ENCODE measurements around the gene FANCF.

Gene FANCF

GRCh38 chr11:22599458-22599857 lies 26.2 kb downstream of the FANCF start:
- no peaks in the 10 kb centered on the region for H3K27me3 ChIP-seq (ENCODE audit: control insufficient read depth, insufficient read depth, low read length)
- H3K4me1 ChIP-seq (ENCODE audit: control insufficient read depth, insufficient read depth, low read length) = no peaks in the 10 kb centered on the region
- H3K27ac ChIP-seq (ENCODE audit: low read depth, low read length) = no peak overlapping the region
- no peak overlapping the region for H3K4me3 ChIP-seq (ENCODE audit: low read length)
- no peaks in the 10 kb centered on the region for H3K36me3 ChIP-seq (ENCODE audit: control insufficient read depth, insufficient read depth, low read length)
- no peak overlapping the region for H3K9ac ChIP-seq (ENCODE audit: low read length)

DNA sequence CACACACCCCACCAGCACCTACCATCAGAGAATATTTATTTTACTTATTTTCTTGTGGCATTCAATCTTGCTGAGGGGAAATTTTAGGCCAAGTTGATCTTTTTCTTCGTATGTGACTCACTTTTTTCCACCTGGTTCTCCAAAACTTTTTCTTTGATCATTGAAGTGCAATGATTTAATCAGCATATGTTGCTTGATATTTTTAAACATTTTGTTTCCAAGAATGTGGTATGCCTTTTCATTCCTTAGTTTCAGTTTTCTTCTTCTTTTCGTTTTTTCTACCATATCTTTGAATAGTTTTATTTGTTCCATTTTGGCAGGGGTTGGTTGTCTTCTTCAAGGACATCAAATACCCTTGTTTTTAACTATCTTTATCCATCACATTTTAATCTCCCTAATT lies 28.6 kb downstream of the FANCF start:
- Histone ChIP-seq H3K4me1 (ENCODE audit: control insufficient read depth, insufficient read depth, low read length) (no peaks in the 10 kb centered on the region), H3K27ac (ENCODE audit: low read depth, low read length) (no peak overlapping the region), H3K36me3 (ENCODE audit: control insufficient read depth, insufficient read depth, low read length) (no peaks in the 10 kb centered on the region), H3K4me3 (ENCODE audit: low read length) (no peak overlapping the region), H3K27me3 (ENCODE audit: control insufficient read depth, insufficient read depth, low read length) (no peaks in the 10 kb centered on the region), H3K9ac (ENCODE audit: low read length) (no peak overlapping the region)

GRCh38 chr11:22584976-22585375 lies 40.6 kb downstream of the FANCF start:
- Histone ChIP-seq H3K27me3 (ENCODE audit: control insufficient read depth, insufficient read depth, low read length) (no peaks in the 10 kb centered on the region), H3K9ac (ENCODE audit: low read length) (no peak overlapping the region), H3K4me1 (ENCODE audit: control insufficient read depth, insufficient read depth, low read length) (no peaks in the 10 kb centered on the region), H3K36me3 (ENCODE audit: control insufficient read depth, insufficient read depth, low read length) (no peaks in the 10 kb centered on the region), H3K27ac (ENCODE audit: low read depth, low read length) (no peak overlapping the region), H3K4me3 (ENCODE audit: low read length) (no peak overlapping the region)

DNA sequence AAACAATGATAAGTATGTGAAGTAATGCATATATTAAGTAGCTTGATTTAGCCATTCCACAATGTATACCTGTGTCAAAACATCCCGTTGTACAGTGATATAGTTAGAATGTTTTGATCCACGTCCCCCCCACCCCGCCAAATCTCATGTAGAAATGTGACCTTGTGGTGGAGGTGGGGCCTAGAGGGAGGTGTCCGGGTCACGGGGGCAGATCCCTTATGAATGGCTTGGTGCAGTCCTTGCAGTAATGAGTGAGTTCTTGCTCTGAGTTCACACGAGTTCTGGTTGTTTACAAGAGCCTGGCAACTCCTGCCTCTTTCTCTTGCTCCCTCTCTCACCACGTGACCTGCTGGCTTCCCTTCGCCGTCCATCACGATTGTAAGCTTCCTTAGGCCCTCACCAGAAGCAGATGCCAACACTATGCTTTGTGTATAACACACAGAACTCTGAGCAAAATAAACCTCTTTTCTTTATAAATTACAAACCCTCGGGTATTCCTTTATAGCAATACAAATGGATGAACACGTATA lies 41.6 kb downstream of the FANCF start:
- no peaks in the 10 kb centered on the region for H3K27me3 ChIP-seq (ENCODE audit: control insufficient read depth, insufficient read depth, low read length)
- H3K36me3 ChIP-seq (ENCODE audit: control insufficient read depth, insufficient read depth, low read length) = no peaks in the 10 kb centered on the region
- H3K4me1 ChIP-seq (ENCODE audit: control insufficient read depth, insufficient read depth, low read length) = no peaks in the 10 kb centered on the region
- no peak overlapping the region for H3K27ac ChIP-seq (ENCODE audit: low read depth, low read length)
- H3K9ac ChIP-seq (ENCODE audit: low read length) = no peak overlapping the region
- no peak overlapping the region for H3K4me3 ChIP-seq (ENCODE audit: low read length)

GRCh38 chr11:22582151-22582410 lies 43.5 kb downstream of the FANCF start:
- Histone ChIP-seq H3K4me1 (ENCODE audit: control insufficient read depth, insufficient read depth, low read length) (no peaks in the 10 kb centered on the region), H3K36me3 (ENCODE audit: control insufficient read depth, insufficient read depth, low read length) (no peaks in the 10 kb centered on the region), H3K27ac (ENCODE audit: low read depth, low read length) (no peak overlapping the region), H3K4me3 (ENCODE audit: low read length) (no peak overlapping the region), H3K27me3 (ENCODE audit: control insufficient read depth, insufficient read depth, low read length) (no peaks in the 10 kb centered on the region), H3K9ac (ENCODE audit: low read length) (no peak overlapping the region)

GRCh38 chr11:22581354-22582150 lies 44.1 kb downstream of the FANCF start:
- Histone ChIP-seq H3K4me3 (ENCODE audit: low read length) (no peak overlapping the region), H3K9ac (ENCODE audit: low read length) (no peak overlapping the region), H3K27ac (ENCODE audit: low read depth, low read length) (no peak overlapping the region), H3K27me3 (ENCODE audit: control insufficient read depth, insufficient read depth, low read length) (no peaks in the 10 kb centered on the region), H3K36me3 (ENCODE audit: control insufficient read depth, insufficient read depth, low read length) (no peaks in the 10 kb centered on the region), H3K4me1 (ENCODE audit: control insufficient read depth, insufficient read depth, low read length) (no peaks in the 10 kb centered on the region)

GRCh38 chr11:22577854-22578253 lies 47.8 kb downstream of the FANCF start:
- Histone ChIP-seq H3K9ac (ENCODE audit: low read length) (no peak overlapping the region), H3K27ac (ENCODE audit: low read depth, low read length) (no peak overlapping the region), H3K27me3 (ENCODE audit: control insufficient read depth, insufficient read depth, low read length) (no peaks in the 10 kb centered on the region), H3K4me3 (ENCODE audit: low read length) (no peak overlapping the region), H3K36me3 (ENCODE audit: control insufficient read depth, insufficient read depth, low read length) (no peaks in the 10 kb centered on the region), H3K4me1 (ENCODE audit: control insufficient read depth, insufficient read depth, low read length) (no peaks in the 10 kb centered on the region)

All from rectal smooth muscle tissue (tissue), 1 donor.